ENCODE measurements around the gene IL17RB. TPM values are rescaled to one million over a fixed set of nuclear protein-coding genes. Genes with fewer than 3 reads are reported as not detected.

IL17RB gene
- total RNA-seq, 1 donor from 2014 or later = 11.1 TPM

DNA sequence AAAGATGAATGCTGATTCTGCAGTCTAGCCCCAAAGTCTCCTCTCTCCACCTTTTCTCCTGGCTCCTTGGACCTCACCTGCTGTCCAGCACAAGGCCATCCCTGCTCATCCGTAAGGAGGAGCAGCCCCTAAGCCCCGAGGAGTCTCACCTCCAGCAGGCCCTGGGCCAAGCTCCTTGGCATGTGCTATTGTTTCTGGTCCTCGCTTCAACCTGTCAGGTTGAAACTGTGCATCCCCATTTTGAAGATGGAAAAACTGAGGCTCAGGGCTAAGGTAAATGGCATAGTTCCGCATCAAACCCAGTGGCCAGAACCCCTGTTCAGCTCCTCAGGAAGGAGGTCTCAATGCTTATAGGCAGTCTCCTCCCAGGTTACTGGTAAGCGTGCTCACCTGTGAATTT lies 26.3 kb upstream of the IL17RB start:
- TF ChIP-seq, protein P1, sequence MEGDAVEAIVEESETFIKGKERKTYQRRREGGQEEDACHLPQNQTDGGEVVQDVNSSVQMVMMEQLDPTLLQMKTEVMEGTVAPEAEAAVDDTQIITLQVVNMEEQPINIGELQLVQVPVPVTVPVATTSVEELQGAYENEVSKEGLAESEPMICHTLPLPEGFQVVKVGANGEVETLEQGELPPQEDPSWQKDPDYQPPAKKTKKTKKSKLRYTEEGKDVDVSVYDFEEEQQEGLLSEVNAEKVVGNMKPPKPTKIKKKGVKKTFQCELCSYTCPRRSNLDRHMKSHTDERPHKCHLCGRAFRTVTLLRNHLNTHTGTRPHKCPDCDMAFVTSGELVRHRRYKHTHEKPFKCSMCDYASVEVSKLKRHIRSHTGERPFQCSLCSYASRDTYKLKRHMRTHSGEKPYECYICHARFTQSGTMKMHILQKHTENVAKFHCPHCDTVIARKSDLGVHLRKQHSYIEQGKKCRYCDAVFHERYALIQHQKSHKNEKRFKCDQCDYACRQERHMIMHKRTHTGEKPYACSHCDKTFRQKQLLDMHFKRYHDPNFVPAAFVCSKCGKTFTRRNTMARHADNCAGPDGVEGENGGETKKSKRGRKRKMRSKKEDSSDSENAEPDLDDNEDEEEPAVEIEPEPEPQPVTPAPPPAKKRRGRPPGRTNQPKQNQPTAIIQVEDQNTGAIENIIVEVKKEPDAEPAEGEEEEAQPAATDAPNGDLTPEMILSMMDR (IDR thresholded peaks at IDR 0.05; ENCODE audit: unreplicated experiment) = no peak
- H3K36me3 Mint-ChIP-seq (ENCODE audit: insufficient read depth) = peaks cover 6% of the 10 kb centered on the region
- no peaks in the 10 kb centered on the region for H3K27me3 Mint-ChIP-seq
- no peak overlapping the region for H3K27ac Mint-ChIP-seq
- DNase-seq (ENCODE audit: low spot score, unreplicated experiment) = no peak
- H3K4me3 Mint-ChIP-seq (ENCODE audit: low read depth) = no peak overlapping the region
- no peaks in the 10 kb centered on the region for H3K9me3 Mint-ChIP-seq (ENCODE audit: low read depth)
- peaks cover 8% of the 10 kb centered on the region for H3K4me1 Mint-ChIP-seq (ENCODE audit: low read depth)

DNA sequence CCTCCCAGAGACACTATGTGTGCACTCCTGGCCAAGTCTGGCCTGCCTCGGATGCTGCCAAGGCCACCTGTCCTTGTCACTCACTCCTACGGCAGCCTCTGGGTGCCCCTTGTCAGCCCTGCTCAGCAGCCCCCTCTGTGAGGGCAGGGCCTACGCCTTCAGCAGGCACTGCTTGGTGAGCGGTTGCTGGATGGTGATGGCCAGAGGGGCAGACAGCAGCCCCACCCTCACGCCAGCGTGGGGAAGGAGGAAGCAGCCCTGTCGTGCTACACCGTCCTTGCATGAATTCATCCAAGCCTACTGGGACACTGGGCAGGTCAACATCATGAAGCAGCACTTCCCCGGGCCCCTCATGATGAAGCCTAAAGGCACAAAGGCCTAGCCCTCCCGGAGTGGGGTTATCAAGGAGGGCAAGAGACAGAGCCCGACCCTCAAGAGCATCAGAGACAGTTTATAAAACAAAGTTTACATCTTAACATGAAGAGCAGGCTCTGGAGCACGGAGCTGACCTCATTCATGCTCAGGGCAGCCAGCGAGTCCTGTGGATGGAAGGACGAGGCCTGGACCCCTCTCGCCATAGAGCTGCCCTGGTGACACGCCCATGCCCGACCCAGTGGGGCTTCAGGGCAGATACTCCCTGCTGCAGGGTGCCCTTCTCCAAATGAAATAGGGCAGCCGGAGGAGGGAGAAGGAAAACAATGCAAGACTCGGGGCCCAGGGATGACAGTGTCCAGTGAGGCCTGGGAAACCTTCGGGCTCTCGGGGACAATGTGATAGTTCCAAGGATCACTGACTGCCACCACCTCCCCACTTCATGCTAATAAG lies 25.4 kb upstream of the IL17RB start:
- TF ChIP-seq, protein P1 (IDR thresholded peaks at IDR 0.05; ENCODE audit: unreplicated experiment) = no peak
- DNase-seq (ENCODE audit: low spot score, unreplicated experiment) = no peak
- Mint-ChIP-seq H3K4me3 (ENCODE audit: low read depth) (no peak overlapping the region), H3K9me3 (ENCODE audit: low read depth) (no peaks in the 10 kb centered on the region), H3K27ac (no peak overlapping the region), H3K27me3 (no peaks in the 10 kb centered on the region), H3K4me1 (ENCODE audit: low read depth) (peaks cover 12% of the 10 kb centered on the region), H3K36me3 (ENCODE audit: insufficient read depth) (peaks cover 5% of the 10 kb centered on the region)

DNA sequence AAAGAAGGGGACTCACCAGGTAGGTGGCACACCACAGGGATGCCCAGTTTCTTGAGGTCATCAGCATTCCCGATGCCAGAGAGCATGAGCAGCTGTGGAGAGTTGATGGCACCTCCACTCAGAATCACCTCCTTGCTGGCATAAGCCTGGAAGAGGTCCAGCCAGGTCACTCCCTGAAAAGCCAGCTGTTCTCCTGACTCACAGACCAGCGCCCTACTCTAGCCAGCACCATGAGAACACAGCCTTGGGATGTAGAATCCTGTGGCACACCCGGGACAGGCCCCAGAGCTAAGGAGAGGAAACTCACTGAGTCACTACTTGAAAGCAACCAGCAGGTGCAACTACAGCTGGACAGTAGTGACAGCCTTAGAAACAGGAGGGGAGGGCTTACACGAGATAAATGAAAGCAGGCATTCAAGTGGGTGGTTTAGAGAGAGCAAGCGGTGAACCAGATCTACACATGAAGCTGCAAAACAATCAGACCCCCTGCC lies 24.7 kb upstream of the IL17RB start:
- Mint-ChIP-seq H3K27me3 (no peaks in the 10 kb centered on the region), H3K4me1 (ENCODE audit: low read depth) (peaks cover 12% of the 10 kb centered on the region), H3K9me3 (ENCODE audit: low read depth) (no peaks in the 10 kb centered on the region), H3K4me3 (ENCODE audit: low read depth) (no peak overlapping the region), H3K27ac (peak overlapping the region; percentile 24), H3K36me3 (ENCODE audit: insufficient read depth) (peaks cover 9% of the 10 kb centered on the region)
- TF ChIP-seq, protein P1 (IDR thresholded peaks at IDR 0.05; ENCODE audit: unreplicated experiment) = no peak
- no peak for DNase-seq (ENCODE audit: low spot score, unreplicated experiment)

DNA sequence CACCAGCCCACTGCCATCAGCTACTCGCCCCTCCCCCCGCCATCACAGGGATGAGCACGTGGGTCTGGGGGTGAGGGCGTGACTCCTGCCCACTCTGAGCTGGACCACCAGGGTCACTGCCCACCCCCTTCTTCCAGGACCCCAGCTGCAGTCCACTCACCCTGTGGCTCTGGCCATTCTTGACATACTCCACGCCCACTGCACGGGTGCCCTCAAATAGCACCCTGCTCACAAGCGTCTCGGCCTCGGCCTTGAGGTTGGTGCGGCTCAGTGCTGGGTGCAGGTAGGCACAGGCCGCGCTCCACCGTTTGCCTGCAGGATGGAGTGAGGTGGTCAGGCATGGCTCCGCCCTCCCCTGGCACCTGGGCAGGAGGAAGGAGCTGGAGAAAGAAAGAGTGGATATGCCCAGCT lies 24.0 kb upstream of the IL17RB start:
- Mint-ChIP-seq H3K4me3 (ENCODE audit: low read depth) (no peak overlapping the region), H3K27me3 (no peaks in the 10 kb centered on the region), H3K9me3 (ENCODE audit: low read depth) (no peaks in the 10 kb centered on the region), H3K27ac (no peak overlapping the region), H3K36me3 (ENCODE audit: insufficient read depth) (peaks cover 11% of the 10 kb centered on the region), H3K4me1 (ENCODE audit: low read depth) (peaks cover 12% of the 10 kb centered on the region)
- DNase-seq (ENCODE audit: low spot score, unreplicated experiment) = no peak
- TF ChIP-seq, protein P1 (IDR thresholded peaks at IDR 0.05; ENCODE audit: unreplicated experiment) = no peak

DNA sequence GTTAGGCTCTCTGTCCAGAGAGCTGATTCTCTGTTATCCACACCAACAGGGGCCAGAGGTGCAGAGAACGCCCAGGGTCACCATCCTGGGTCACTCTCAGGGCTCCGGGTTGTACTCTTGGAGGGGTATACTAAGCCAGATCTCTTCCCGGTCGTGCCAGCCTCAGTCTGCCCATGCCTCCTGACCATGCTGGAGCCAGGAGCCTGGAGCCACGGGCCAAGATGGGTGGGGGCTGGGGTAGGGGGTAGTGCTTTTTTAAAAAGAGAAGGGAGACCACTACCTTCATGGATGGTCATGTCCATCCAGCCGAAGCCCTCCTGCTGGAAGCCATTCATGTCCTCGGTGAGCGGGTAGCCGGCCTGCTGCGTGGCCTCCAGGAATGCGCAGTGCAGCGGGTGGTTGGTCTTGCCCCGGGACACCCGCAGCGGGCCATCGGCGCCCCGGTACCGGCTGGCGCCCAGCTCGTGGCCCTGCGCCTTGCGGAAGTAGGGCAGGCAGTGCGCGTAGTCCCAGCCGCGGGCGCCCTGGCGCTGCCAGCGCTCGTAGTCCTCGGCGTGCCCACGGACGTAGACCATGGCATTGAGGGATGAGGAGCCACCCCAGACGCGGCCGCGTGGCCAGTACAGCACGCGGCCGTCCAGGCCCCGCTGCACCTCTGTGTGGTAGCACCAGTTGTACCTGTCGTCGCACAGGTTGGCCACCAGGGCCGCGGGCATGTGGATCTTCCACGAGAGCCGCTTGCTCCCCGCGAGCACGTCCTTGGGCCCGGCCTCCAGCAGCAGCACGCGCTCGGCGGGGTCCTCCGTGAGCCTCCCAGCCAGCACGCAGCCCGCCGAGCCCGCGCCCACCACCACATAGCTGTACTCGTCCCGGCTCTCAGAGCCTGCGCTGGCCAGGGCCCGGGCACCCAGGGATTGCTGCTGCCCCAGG lies 23.1 kb upstream of the IL17RB start:
- Mint-ChIP-seq H3K4me3 (ENCODE audit: low read depth) (no peak overlapping the region), H3K36me3 (ENCODE audit: insufficient read depth) (peaks cover 11% of the 10 kb centered on the region), H3K27me3 (no peaks in the 10 kb centered on the region), H3K27ac (no peak overlapping the region), H3K9me3 (ENCODE audit: low read depth) (no peaks in the 10 kb centered on the region), H3K4me1 (ENCODE audit: low read depth) (peaks cover 12% of the 10 kb centered on the region)
- TF ChIP-seq, protein P1 (IDR thresholded peaks at IDR 0.05; ENCODE audit: unreplicated experiment) = no peak
- DNase-seq (ENCODE audit: low spot score, unreplicated experiment) = no peak
